ENCODE measurements around the gene FHIP2A.
"Not testable (repeated sequence)": the region's sequence is repeated elsewhere in the genome, so short reads cannot be mapped to it uniquely, and the experiment has no call there.

Gene FHIP2A

DNA sequence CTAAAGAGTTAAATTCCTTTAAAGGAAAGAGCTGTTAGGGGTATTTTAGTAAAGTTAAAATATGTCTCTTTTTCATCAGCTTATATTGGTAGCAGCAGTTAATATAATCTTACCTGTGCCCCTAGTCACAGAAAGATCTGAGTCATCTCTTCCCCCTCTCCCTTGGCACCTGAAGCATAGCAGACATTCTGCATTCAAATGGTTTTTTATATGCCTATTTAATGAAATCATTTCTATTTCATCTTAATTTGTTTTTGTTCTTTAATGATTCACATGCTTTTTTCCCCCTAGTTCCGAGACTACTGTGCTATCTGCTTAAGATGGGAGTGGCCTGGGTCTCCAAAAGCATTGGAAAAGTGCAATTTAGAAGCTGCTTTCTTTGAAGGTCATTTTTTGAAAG is 33.3 kb downstream of the FHIP2A start:
- no peak for TF ChIP-seq CTCF (IDR thresholded peaks at IDR 0.05; ENCODE audit: borderline replicate concordance, control extremely low read depth, extremely low read depth, insufficient read depth, missing control alignments)
- no peak for DNase-seq (ENCODE audit: low spot score)
- in situ Hi-C loops (cut with MboI; ENCODE audit: low sequenced_read_pairs, unreplicated experiment), result no loop called here

GRCh38 chr10:114855776-114856543 is 34.4 kb downstream of the FHIP2A start:
- in situ Hi-C loops (cut with MboI; ENCODE audit: low sequenced_read_pairs, unreplicated experiment), result no loop called here
- TF ChIP-seq CTCF (IDR thresholded peaks at IDR 0.05; ENCODE audit: borderline replicate concordance, control extremely low read depth, extremely low read depth, insufficient read depth, missing control alignments), result no peak
- no peak for DNase-seq (ENCODE audit: low spot score)

DNA sequence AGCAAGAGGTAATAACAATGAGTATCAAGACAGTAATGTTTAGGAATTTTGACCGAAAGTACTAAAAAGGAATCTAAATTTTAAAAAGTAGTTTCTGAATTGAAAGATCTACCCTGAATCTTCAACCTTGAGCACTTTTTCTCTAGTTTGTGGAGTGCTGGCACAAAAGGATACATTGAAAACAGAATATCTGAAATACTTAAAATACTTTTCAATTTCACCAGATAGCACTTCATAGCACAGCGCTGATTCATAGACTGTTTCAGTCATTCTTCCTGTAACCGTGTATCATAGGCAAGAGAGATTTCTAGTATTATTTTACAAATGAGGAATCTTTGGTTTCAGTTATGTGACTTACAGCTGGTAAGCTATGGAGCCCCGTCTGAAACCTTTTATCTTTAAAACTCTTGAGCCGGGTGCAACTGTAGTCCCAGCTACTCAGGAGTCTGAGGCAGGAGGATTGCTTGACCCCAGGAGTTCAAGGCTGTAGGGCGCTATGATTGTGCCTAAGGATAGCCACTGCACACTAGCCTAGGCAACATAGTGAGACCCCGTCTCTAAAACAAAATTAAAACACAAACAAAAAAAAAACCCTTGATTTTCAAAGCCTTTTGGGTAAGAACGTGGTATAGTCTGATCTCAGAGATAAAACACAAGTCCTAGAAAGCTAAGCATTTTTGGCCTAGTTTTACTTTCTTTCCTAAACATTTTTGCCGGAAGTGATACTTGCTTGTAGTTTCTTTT is 35.1 kb downstream of the FHIP2A start:
- no peak for TF ChIP-seq CTCF (IDR thresholded peaks at IDR 0.05; ENCODE audit: borderline replicate concordance, control extremely low read depth, extremely low read depth, insufficient read depth, missing control alignments)
- no peak for DNase-seq (ENCODE audit: low spot score)
- in situ Hi-C loops (cut with MboI; ENCODE audit: low sequenced_read_pairs, unreplicated experiment), result no loop called here

DNA sequence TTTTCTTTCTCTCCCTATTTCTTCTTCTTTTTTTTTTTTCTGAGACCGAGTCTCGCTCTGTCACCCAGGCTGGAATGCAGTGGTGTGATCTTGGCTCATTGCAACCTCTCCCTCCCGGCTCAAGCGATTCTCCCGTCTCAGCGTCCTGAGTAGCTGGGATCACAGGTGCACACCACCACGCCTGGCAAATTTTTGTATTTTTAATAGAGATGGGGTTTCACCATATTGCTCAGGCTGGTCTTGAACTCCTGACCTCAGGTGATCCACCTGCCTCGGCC is 35.6 kb downstream of the FHIP2A start:
- DNase-seq (ENCODE audit: low spot score); in situ Hi-C loops (cut with MboI; ENCODE audit: low sequenced_read_pairs, unreplicated experiment): not testable (repeated sequence)

- TF ChIP-seq CTCF (IDR thresholded peaks at IDR 0.05; ENCODE audit: borderline replicate concordance, control extremely low read depth, extremely low read depth, insufficient read depth, missing control alignments), result no peak
- no peak for DNase-seq (ENCODE audit: low spot score)
- in situ Hi-C loops (cut with MboI; ENCODE audit: low sequenced_read_pairs, unreplicated experiment), result no loop called here
Measured at GRCh38 chr10:114857922-114858629, 36.5 kb downstream of the FHIP2A start.

DNA sequence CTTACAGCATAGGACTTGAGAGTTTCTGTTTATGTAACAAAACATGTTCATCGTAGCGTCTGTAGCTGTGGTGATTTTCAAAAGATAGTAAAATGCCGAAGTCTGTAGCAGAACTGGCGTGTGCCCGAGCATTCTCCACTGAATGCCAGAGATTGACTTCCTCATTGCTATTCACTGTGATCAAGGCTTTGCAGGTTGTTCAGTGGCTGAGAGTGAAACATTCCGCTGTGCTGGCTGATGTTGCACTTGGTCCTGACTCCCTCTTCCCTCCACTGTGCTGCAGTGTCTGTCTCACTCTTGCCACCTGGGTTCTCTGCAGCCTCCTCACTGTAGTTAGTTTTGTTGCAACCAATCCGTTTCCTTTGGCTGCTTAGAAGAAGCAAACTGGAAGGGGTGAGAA is 37.6 kb downstream of the FHIP2A start:
- no peak for TF ChIP-seq CTCF (IDR thresholded peaks at IDR 0.05; ENCODE audit: borderline replicate concordance, control extremely low read depth, extremely low read depth, insufficient read depth, missing control alignments)
- no peak for DNase-seq (ENCODE audit: low spot score)
- in situ Hi-C loops (cut with MboI; ENCODE audit: low sequenced_read_pairs, unreplicated experiment), result no loop called here

DNA sequence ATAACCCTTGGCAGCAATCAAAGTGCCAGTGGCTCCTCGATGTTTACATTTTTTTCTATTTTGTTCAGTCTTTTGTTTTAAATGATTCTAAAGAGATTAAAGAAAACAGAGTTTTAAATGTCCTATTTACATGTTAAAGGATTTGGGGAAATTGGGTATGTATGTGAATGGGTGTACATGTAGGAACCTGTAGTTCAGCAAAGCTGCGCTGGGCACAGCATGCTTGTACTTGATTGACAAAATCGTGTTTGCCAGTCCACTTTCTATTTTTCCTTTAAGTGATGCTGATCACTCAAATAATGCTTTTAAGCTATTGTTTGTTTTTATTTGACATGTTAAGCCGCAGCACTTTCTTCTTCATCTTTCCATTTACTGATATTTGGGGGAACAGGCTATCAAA is 40.9 kb downstream of the FHIP2A start:
- no peak for DNase-seq (ENCODE audit: low spot score)
- TF ChIP-seq CTCF (IDR thresholded peaks at IDR 0.05; ENCODE audit: borderline replicate concordance, control extremely low read depth, extremely low read depth, insufficient read depth, missing control alignments), result no peak
- in situ Hi-C loops (cut with MboI; ENCODE audit: low sequenced_read_pairs, unreplicated experiment), result no loop called here
